Fibroblast of lung (primary cell): ENCODE results near the gene NLRC5. TPM values are rescaled to one million over a fixed set of nuclear protein-coding genes. Genes with fewer than 3 reads are reported as not detected.
"Not testable (repeated sequence)": the region's sequence is repeated elsewhere in the genome, so short reads cannot be mapped to it uniquely, and the experiment has no call there.

ENCODE experiments used
- DNase-seq, 2 donors: peaks; one replicate each; pipeline versions ENCODE4 v3.0.0 to v3.0.0-alpha.2; 2010; ENCODE audit warnings: low read depth in 2 of 2
- H2AFZ ChIP-seq: 2 replicates; pipeline ENCODE4 v1.5.1; 2012; ENCODE audit warnings: low read length, control low read depth, inconsistent platforms
- H3K27ac ChIP-seq: 2 replicates; pipeline ENCODE4 v1.5.1; 2011; ENCODE audit warnings: low read length, control low read depth; ENCODE audit not compliant: insufficient read depth
- H3K27me3 ChIP-seq: 2 replicates; pipeline ENCODE4 v1.5.1; 2011; ENCODE audit warnings: mild to moderate bottlenecking, low read length; ENCODE audit not compliant: control insufficient read depth, insufficient read depth
- H3K36me3 ChIP-seq: 2 replicates; pipeline ENCODE4 v1.5.1; 2011; ENCODE audit warnings: low read length; ENCODE audit not compliant: control insufficient read depth, insufficient read depth
- H3K4me1 ChIP-seq: 2 replicates; pipeline ENCODE4 v1.5.1; 2011; ENCODE audit warnings: low read length; ENCODE audit not compliant: control insufficient read depth, insufficient read depth; ENCODE audit errors: extremely low read depth
- H3K4me2 ChIP-seq: 2 replicates; pipeline ENCODE4 v1.5.1; 2011; ENCODE audit warnings: low read length, control low read depth; ENCODE audit not compliant: insufficient read depth; ENCODE audit errors: extremely low read depth
- H3K4me3 ChIP-seq, 4 experiments: fragments of 200-600 bp in 1 of 4; sonication (generic) in 1 of 4; replicated peaks in 1 of 4; 2 replicates each; pipeline ENCODE4 v1.5.1; 2011 to 2016; ENCODE audit warnings: low read length in 4 of 4, low read depth in 3 of 4, mild to moderate bottlenecking in 3 of 4, control low read depth in 2 of 4, inconsistent platforms in 1 of 4, mixed read lengths in 1 of 4; ENCODE audit not compliant: insufficient read depth in 1 of 4; ENCODE audit errors: control extremely low read depth in 1 of 4
- H3K79me2 ChIP-seq: 2 replicates; pipeline ENCODE4 v1.5.1; 2012; ENCODE audit warnings: mild to moderate bottlenecking, low read length, inconsistent platforms; ENCODE audit not compliant: control insufficient read depth, insufficient read depth
- H3K9ac ChIP-seq: 2 replicates; pipeline ENCODE4 v1.5.1; 2011; ENCODE audit warnings: mild to moderate bottlenecking, low read length, control low read depth; ENCODE audit not compliant: insufficient read depth
- H3K9me3 ChIP-seq: 2 replicates; pipeline ENCODE4 v1.5.1; 2012; ENCODE audit warnings: low read depth, low read length; ENCODE audit not compliant: control insufficient read depth, insufficient read depth
- H4K20me1 ChIP-seq: 2 replicates; pipeline ENCODE4 v1.5.1; 2011; ENCODE audit warnings: low read length; ENCODE audit not compliant: control insufficient read depth, insufficient read depth; ENCODE audit errors: extremely low read depth
- CTCF ChIP-seq, 2 donors: IDR thresholded peaks in 1 of 2; conservative IDR thresholded peaks in 1 of 2; 1 replicate in 1 of 2; 2 replicates in 1 of 2; pipeline ENCODE4 v1.5.1; 2011 to 2012; ENCODE audit warnings: low read length in 2 of 2, control low read depth in 1 of 2, inconsistent platforms in 1 of 2, low read depth in 1 of 2, mild to moderate bottlenecking in 1 of 2
- EZH2 ChIP-seq: IDR thresholded peaks from 2 replicates; pipeline ENCODE4 v1.5.1; 2012; ENCODE audit warnings: low read length, control low read depth, mild to moderate bottlenecking; ENCODE audit errors: missing control alignments
- polyA plus RNA-seq, 2 donors: library from polyadenylated mRNA; depleted of rRNA in 1 of 2; stranded (reverse) in 1 of 2; unstranded in 1 of 2; fragments of >200 nt; gene quantifications; 2 replicates each; pipeline ENCODE4 v1.2.1, GENCODE V29; 2011 to 2012; ENCODE audit warnings: missing spikeins in 1 of 2
- total RNA-seq: library from RNA; depleted of rRNA; stranded (reverse); fragments of >200 nt; gene quantifications from 2 replicates; pipeline ENCODE4 v1.2.1, GENCODE V29; 2014

Gene NLRC5
- total and polyA plus RNA-seq, 2 donors (not counting 1 experiment from before 2014, with no cell fraction given) = 22.2 to 43.6 TPM

- no peaks in the 10 kb centered on the region for H3K9me3 ChIP-seq
Measured at GRCh38 chr16:57069053-57069452, 79.7 kb downstream of the NLRC5 start.

DNA sequence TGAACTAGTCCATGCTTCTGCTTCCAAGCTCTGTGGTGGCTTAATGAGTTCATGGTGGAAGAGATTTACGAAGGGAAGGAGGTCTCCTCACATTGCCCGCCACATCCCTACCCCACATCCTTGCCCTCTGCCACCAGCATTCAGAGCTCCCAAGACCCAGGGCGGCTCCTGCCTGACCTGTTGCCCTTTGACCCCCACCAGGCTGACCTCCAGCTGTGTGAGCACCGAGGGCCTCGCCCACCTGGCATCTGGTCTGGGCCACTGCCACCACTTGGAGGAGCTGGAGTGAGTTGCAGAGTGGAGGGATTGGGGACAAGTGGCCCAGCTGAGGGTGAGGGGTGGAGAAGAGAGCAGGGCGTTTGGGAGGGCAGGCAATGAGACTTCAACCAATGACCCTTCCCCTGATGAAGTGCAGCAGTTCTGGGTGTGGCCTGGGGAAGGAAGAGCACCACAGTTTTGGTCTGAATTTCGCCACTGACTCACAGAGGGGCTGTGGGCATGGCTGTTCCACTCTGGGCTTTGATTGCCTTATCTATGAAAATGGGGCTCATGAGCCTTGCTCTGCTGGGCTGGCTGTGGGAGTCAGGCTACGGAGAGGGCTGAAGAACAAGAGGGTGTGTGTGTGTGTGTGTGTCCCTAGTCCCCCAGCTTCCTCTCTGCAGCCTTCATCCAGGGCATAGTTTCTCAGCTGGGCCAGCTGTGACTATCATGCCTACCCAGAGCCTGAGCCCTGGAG is 80.4 kb downstream of the NLRC5 start:
- Histone ChIP-seq H3K4me3 (no peak overlapping the region), H3K4me2 (no peak overlapping the region), H3K9ac (no peak overlapping the region), H3K79me2 (no peaks in the 10 kb centered on the region), H3K27ac (no peak overlapping the region), H3K36me3 (peaks cover 7% of the 10 kb centered on the region), H4K20me1 (no peaks in the 10 kb centered on the region), H2AFZ (no peak overlapping the region), H3K4me1 (peaks cover 2% of the 10 kb centered on the region), H3K27me3 (no peaks in the 10 kb centered on the region), H3K9me3 (no peaks in the 10 kb centered on the region)
- TF ChIP-seq CTCF (conservative IDR thresholded peaks at IDR 0.05 in 1 of 2, IDR thresholded peaks at IDR 0.05 in 1 of 2; ENCODE audit: low read depth in 1 of 2, low read length in 2 of 2) = no peak
- no peak for TF ChIP-seq EZH2
- DNase-seq = no peak

More at GRCh38 chr16:57069053-57069452, 79.7 kb downstream of the NLRC5 start:
- peaks cover 3% of the 10 kb centered on the region for H3K36me3 ChIP-seq
- TF ChIP-seq CTCF (conservative IDR thresholded peaks at IDR 0.05 in 1 of 2, IDR thresholded peaks at IDR 0.05 in 1 of 2; ENCODE audit: low read depth in 1 of 2, low read length in 2 of 2) (no peak), EZH2 (no peak)
- peaks cover 2% of the 10 kb centered on the region for H3K4me1 ChIP-seq
- no peaks in the 10 kb centered on the region for H3K79me2 ChIP-seq
- no peak overlapping the region for H2AFZ ChIP-seq
- H3K27ac ChIP-seq = no peak overlapping the region
- H4K20me1 ChIP-seq = no peaks in the 10 kb centered on the region
- H3K4me3 ChIP-seq = no peak overlapping the region
- DNase-seq = no peak
- no peak overlapping the region for H3K4me2 ChIP-seq
- no peaks in the 10 kb centered on the region for H3K27me3 ChIP-seq
- H3K9ac ChIP-seq = no peak overlapping the region

DNA sequence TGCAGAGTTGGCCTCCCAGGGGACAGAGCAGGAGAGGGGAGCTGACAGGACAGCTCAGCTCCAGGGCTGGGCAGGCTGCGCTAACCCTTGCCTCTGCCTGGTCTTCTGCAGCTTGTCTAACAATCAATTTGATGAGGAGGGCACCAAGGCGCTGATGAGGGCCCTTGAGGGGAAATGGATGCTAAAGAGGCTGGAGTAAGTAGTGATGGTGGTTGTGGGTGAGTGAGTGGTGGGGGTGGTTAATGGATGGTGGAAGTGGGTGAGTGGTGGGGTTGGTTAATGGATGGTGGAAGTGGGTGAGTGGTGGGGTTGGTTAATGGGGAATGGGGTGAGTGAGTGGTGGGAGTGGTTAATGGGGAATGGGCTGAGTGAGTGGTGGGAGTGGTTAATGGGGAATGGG is 81.1 kb downstream of the NLRC5 start:
- Histone ChIP-seq H4K20me1 (no peaks in the 10 kb centered on the region), H3K27me3 (no peaks in the 10 kb centered on the region), H3K27ac (no peak overlapping the region), H3K4me2 (no peak overlapping the region), H3K36me3 (peaks cover 7% of the 10 kb centered on the region), H3K4me1 (peaks cover 2% of the 10 kb centered on the region), H2AFZ (no peak overlapping the region), H3K9me3 (no peaks in the 10 kb centered on the region), H3K9ac (no peak overlapping the region), H3K79me2 (no peaks in the 10 kb centered on the region), H3K4me3 (no peak overlapping the region)
- TF ChIP-seq CTCF (conservative IDR thresholded peaks at IDR 0.05 in 1 of 2, IDR thresholded peaks at IDR 0.05 in 1 of 2; ENCODE audit: low read depth in 1 of 2, low read length in 2 of 2) (no peak), EZH2 (no peak)
- DNase-seq = no peak

- H2AFZ ChIP-seq, H3K36me3 ChIP-seq, H3K27me3 ChIP-seq, H3K27ac ChIP-seq, H3K9me3 ChIP-seq, H3K9ac ChIP-seq, DNase-seq, H3K79me2 ChIP-seq, H3K4me3 ChIP-seq, H3K4me2 ChIP-seq, H4K20me1 ChIP-seq, H3K4me1 ChIP-seq: not testable (repeated sequence)
Measured at GRCh38 chr16:57071081-57071732, 81.8 kb downstream of the NLRC5 start.
